Bladder microvascular endothelial cell (primary cell): Measurements from ENCODE around the gene HSD17B13. TPM values are rescaled to one million over a fixed set of nuclear protein-coding genes. Genes with fewer than 3 reads are reported as not detected.

Experiments
- total RNA-seq: library from RNA; depleted of rRNA; stranded (reverse); fragments of >200 nt; gene quantifications from 2 replicates; pipeline ENCODE4 v1.2.3, GENCODE V29; 2014

The HSD17B13 gene
- total RNA-seq, result 0.13 and 0.16 TPM in 2 replicates

GRCh38 chr4:87322754-87323153 is at the start of gene HSD17B13:
HSD17B13 (minus strand) TSS chr4:87322882; CDS start chr4:87322841, 41 bp downstream.

Other genes starting within 250 kb of the HSD17B13 start
- gene KLHL8, start 102.3 kb downstream of the HSD17B13 start, total RNA-seq, result 6.6 and 17.4 TPM in 2 replicates
- 30.8 and 52.3 TPM in 2 replicates for gene HSD17B11, start 68.3 kb upstream of the HSD17B13 start, total RNA-seq
- gene NUDT9, start 99.7 kb upstream of the HSD17B13 start, total RNA-seq, result 15.1 and 29.5 TPM in 2 replicates
- 228 and 385 TPM in 2 replicates for gene SPARCL1, start 206.5 kb upstream of the HSD17B13 start, total RNA-seq